H7 (cell line): ENCODE data around the gene BSDC1. TPM values are rescaled to one million over a fixed set of nuclear protein-coding genes. Genes with fewer than 3 reads are reported as not detected.

Experiments
- DNase-seq: peaks from one replicate; pipeline ENCODE4 v3.0.0; 2012
- H3K27me3 ChIP-seq: 2 replicates; pipeline ENCODE4 v1.6.0; 2011; ENCODE audit warnings: mild to moderate bottlenecking, low read length; ENCODE audit not compliant: control insufficient read depth, insufficient read depth
- H3K36me3 ChIP-seq: replicated peaks from 2 replicates; pipeline ENCODE4 v1.5.1; 2011; ENCODE audit warnings: low read length; ENCODE audit not compliant: control insufficient read depth, insufficient read depth
- H3K4me3 ChIP-seq: 2 replicates; pipeline ENCODE4 v1.5.1; 2011; ENCODE audit warnings: low read depth, mild to moderate bottlenecking, control low read depth, low read length, moderate library complexity; ENCODE audit not compliant: insufficient read depth
- total RNA-seq: library from RNA; depleted of rRNA; stranded (reverse); fragments of >200 nt; shearing (Covaris generic); gene quantifications from 2 replicates; pipeline ENCODE4 v1.2.3, GENCODE V29; 2014

BSDC1 gene
- total RNA-seq, 1 experiment from 2014 or later, result 91.5 TPM

DNA sequence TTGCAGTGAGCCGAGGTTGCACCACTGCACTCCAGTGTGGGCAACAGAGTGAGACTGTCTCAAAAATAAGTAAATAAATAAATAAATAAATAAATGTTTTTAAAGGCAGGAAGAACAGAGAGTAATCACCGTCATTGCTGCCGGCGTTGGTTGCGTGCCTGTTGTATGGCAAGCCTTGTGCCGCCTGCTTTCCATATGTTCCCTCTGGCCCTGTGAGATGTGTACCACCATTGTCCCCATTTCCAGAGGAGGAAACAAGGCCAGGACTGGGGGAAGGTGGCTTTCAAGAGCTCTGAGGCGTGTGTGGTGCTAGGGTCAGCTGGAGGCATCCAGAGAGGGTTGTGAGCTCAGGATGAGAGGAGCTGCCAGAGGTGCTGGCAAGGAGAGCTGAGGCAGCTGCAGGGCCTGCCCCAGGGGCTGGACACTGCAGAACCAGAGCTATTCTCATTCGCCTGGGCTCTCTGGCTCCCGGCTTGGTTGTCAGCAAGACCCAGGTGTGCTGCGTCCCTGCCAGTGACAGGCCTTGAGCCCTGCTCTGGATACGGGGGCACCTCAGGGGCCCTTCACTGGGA, 53.0 kb downstream of the BSDC1 start:
- Histone ChIP-seq H3K27me3 (peaks cover 10% of the 10 kb centered on the region), H3K36me3 (no peaks in the 10 kb centered on the region), H3K4me3 (no peak overlapping the region)
- DNase-seq, result no peak

DNA sequence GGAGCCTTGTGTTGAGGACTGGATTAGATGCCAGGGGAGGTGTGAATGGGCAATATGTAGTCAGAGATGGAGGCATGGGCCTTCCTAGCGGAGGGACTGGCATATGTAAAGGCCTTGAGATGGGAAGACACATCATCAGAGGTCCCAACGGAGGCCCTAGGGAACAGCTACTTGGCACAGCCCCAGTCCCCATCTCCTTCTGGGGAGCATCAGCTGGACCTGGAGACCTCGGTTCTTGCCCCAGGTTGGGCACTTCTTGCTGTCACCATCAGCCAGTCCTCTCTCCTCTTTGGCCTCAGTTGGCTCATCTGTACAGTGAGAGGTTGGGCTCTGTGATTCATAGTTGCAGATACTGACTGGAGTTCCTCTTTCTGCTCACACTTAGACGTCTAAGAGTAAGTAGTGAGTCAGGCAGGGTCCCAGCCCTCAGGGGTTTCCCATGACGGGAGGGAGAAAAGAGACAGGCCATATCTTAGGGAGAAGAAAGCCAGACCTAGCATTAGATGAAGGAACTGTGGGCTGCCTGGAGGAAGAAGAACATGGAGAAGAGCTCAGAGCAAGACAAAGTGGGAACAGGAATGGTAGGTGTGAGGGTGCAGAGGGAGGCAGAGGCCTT, 54.8 kb downstream of the BSDC1 start:
- no peak overlapping the region for H3K4me3 ChIP-seq
- H3K27me3 ChIP-seq, result peaks cover 8% of the 10 kb centered on the region
- H3K36me3 ChIP-seq, result peaks cover 1% of the 10 kb centered on the region
- no peak for DNase-seq

DNA sequence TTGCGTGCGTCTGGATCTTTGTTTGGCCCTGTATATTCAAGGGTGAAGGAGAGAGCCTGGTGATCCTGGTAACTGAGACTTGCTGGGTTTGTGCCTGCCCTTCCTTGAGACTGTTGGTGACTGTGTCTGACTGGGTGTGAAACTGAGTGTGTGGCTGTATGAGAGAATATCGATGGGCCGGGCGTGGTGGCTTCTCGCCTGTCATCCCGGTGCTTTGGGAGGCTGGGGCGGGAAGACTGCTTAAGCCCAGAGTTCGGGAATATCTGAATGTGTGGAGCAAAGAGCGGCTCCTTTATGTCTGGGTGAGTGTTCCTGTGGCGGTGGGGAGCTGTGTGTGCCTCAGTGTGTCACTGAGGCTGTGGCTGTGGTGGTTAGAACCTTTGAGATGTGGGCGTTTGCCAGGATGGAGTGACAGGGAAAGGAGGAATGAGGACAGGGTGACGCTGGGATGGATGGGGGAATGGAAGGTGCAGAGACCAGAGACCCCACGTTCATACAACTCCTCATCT, 55.5 kb downstream of the BSDC1 start:
- H3K4me3 ChIP-seq, result no peak overlapping the region
- no peak for DNase-seq
- peaks cover 8% of the 10 kb centered on the region for H3K27me3 ChIP-seq
- H3K36me3 ChIP-seq, result peaks cover 7% of the 10 kb centered on the region

DNA sequence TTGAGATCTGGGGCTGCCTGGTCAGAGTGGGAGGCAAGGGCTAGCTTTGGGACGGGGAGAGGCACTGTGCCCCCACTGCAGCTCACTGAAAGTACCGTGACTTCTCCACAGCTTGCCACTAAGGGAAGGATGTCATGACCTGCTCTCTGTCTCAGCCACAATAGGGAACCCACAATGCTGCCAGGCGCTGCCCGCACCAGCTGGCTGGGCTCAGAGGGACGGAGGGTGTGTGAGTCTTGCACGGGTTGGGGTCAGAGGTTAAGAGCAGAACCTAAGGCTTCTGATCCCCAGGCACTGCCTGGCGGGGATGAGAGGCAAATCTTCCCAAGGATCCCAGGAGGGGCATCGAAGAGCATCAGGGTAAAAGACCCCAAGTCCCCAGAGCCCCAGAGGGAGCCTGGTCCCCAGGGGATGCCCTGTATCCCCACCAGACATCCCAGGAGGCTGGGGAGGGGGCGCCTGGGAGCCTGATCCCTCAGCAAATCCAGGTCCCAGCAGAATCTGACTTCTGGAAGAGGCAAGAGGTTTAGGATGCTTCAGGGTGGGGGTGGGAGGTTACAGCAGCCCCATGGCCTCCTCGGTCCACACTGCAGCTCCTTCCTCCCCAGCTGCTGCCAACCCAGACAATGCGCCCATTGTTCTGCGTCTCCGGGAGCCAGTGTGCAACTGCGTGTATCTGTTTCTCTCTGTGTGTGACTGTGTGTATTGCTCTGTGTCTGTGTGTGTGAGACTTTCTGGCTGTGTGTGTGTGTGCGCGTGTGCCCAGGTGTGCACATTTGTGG, 56.2 kb downstream of the BSDC1 start:
- Histone ChIP-seq H3K27me3 (peaks cover 8% of the 10 kb centered on the region), H3K4me3 (no peak overlapping the region), H3K36me3 (peaks cover 12% of the 10 kb centered on the region)
- peak; percentile 50 for DNase-seq

DNA sequence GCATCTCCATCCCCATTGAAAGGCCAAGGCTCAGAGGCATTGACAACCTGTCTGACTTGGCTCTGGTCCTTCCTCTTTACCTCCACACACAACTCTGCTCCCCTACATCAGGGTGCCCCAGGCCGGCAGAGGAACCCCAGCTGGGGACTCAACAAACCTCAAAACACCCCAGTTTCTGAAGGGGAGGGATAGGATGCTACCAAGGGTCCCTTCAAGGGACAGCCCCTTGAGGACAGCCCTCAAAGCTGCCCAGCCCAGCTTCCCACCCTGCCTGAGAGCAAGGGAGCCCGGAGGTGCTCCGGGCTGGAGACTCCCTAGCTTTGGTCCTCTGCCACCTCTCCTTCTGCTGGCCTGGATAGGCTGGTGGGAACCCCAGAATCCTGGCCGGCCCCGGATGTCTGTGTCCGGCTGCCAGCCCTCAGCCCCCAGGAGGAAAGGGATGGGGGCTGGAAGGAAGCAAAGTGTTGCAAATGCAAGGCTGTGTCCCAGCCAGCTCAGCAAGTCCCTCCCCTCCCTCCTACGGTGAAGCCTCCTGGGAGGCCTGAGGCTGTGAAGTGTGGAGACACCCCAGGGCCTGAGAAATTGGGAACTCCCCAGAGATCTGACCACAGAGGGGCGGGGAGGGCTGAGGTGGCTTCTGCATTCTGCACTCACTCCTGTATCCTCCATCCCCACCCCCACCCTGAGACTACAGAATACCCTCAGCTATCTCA, 57.1 kb downstream of the BSDC1 start:
- peak; percentile 52 for DNase-seq
- H3K27me3 ChIP-seq, result peaks cover 8% of the 10 kb centered on the region
- no peak overlapping the region; the same call in 1 of the 2 replicates for H3K4me3 ChIP-seq
- peaks cover 20% of the 10 kb centered on the region for H3K36me3 ChIP-seq

DNA sequence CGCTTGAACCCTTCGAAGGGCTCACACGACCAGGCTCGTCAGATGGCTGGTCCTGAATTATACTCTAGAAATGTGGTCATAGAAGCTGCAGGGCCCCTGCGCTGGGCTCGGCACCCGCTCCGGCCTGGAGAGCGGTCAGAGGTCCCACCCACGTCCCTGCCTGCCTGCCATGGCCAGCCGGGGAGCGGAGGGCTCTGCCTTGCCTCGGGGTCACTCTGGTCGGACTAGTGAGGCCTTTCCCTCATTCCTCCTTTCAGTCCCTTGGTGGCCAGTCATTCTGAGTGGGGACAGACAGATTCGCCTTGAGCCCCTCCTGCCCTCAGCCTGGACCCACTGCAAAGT, 57.7 kb downstream of the BSDC1 start:
- DNase-seq, result no peak
- Histone ChIP-seq H3K4me3 (peak overlapping the region; percentile 94), H3K36me3 (peaks cover 23% of the 10 kb centered on the region), H3K27me3 (peaks cover 8% of the 10 kb centered on the region)

DNA sequence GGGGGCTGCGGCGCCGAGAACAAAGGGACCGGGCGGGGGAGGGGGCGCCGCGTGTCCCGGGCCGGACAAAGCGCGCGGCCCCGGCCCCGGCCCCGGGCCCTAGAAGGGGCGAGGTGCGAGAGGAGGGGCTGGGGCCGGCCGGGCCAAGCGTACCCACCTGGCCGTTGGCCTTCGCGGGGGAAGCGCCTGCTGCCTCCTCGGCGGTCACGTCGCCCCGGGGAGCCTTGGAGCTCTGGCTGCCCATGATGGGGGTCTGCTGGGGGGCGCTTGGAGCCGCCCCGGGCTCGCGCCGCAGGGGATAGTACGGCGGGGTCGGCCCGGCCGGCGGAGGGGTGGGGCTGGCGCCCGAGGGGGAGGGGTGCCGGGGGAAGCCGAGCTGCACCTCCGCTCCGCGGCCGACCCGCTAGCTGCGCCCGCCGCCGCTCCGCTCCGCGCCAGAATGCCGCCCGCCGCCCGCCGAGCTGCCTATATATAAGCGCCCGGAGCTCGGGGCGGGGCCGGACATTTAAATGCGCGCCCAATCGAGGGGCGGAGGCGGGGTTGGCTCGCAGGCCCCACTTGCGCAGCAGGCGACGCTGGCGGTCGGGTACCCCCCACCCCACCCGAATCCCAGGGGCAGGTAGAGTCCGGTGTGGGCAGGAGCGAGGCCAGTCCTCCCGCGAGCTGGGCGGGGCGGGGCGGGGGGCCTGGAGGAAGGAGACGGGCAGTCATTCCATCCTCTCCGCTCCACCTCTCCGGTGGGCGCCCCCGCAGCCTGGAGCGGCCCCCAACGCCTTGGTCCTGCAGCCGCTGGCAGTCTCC, 58.3 kb downstream of the BSDC1 start, which contains the start of gene MARCKSL1:
Gene MARCKSL1, minus strand, starts transcription at position 444 of the 801 bp plus-strand sequence. Its CDS starts 200 bp downstream, at position 244.
- H3K4me3 ChIP-seq, result peak within 1 kb of the TSS; percentile 94
- peaks cover 27% of the 10 kb centered on the region for H3K36me3 ChIP-seq
- H3K27me3 ChIP-seq, result peaks cover 8% of the 10 kb centered on the region
- peak; percentile 96 for DNase-seq

DNA sequence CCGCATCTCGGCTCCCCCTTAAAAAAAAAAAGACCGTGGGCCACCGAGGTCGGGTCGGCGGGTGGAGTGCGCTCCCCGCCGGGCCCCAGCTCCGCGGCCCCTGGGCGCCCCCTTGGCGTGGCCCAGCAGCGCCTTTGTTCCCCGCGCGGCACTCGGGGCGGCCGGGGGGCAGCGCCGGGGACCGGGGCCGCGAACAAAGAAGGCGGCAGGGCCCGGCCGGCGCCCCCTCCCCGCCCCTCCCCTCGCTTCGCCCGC, 58.8 kb downstream of the BSDC1 start:
- DNase-seq, result peak; percentile 86
- Histone ChIP-seq H3K4me3 (peak overlapping the region; percentile 94), H3K36me3 (peaks cover 28% of the 10 kb centered on the region), H3K27me3 (peaks cover 8% of the 10 kb centered on the region)

DNA sequence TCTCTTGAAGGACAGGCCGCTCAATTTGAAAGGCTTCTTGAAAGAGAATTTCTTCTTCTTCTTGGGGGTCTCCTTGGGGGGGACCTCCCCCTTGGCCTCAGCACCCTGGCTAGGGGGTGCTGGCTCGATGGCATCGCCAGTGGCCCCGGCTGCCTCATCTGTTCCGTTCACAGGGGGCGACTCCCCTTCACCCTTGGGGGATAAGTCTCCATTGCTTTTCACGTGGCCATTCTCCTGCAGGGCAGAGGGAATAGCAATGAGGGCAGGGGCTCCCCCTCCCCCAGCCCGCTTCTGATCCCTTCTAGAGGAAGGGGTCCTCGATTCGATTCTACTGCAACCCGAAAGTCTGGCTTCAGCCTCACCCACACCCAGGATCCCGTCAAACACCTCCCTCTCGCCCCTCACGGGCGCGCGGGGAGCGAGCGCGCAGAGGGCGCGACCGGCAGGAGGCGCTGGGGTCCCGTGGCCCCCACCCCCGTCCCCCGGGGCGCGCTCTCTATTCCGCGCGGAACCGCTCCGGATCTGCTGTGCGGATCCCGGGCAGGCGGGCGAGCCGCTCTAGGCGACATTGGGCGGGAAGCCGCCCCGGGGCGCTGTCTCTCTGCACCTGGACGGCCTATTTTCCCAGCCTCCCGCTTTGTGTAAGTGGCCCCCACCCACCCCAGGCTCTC, 59.2 kb downstream of the BSDC1 start:
- Histone ChIP-seq H3K27me3 (peaks cover 8% of the 10 kb centered on the region), H3K4me3 (peak overlapping the region; percentile 94), H3K36me3 (peaks cover 32% of the 10 kb centered on the region)
- peak; percentile 87 for DNase-seq

DNA sequence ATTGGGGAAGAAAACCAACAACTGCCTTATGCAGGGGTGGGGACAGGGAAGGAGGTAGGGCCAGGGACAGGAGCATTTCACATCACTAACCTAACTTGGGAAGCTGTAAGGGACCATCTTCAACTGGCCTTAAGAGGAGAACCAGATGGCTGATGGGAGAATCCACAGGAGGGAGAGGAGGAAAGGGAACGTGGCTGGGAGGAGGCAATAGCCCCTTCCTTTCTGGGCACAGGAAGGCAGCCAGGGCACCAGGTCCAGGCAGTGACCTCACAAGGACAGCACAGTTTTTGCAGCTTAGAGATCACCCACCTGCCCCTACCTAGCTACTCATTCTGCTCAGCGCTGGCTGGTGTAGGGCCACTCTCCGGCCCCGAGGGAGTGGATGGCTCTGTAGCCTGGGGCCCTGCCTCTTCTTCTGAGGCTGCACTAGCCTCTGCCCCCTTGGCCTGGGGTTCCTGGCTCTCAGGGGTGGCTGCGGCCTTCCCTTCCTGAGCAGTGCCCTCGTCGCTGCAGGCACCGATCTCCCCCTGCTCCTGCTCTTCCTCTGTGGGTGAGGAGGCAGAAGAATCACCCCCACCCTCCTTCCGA, 59.9 kb downstream of the BSDC1 start:
- H3K27me3 ChIP-seq, result peaks cover 8% of the 10 kb centered on the region
- peak; percentile 59 for DNase-seq
- H3K4me3 ChIP-seq, result peak overlapping the region; percentile 94
- peaks cover 38% of the 10 kb centered on the region for H3K36me3 ChIP-seq

DNA sequence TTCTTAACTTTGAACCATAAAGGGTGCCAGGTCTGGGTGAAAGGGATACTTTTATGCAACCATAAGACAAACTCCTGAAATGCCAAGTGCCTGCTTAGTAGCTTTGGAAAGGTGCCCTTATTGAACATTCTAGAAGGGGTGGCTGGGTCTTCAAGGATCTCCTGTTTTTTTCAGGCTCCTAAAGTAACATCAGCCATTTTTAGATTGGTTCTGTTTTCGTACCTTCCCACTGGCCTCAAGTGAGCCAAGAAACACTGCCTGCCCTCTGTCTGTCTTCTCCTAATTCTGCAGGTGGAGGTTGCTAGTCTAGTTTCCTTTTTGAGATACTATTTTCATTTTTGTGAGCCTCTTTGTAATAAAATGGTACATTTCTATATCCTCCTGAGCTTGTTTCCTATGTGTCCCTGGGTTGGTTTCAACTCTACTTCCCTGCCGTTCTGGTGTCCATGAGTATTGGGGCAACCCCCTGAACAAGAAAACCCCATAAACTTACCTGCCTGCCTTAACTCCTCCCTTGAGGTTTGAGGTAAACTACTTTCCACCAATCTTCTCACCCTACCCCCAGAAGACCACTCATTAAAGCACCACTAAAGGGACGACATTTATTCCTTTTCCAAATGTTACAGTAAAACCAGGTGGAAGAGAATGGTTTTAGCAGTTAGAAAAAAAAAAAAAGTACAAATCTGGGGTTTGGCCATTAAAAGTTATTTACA, 60.8 kb downstream of the BSDC1 start:
- Histone ChIP-seq H3K27me3 (peaks cover 8% of the 10 kb centered on the region), H3K36me3 (peaks cover 44% of the 10 kb centered on the region), H3K4me3 (no peak overlapping the region)
- no peak for DNase-seq

DNA sequence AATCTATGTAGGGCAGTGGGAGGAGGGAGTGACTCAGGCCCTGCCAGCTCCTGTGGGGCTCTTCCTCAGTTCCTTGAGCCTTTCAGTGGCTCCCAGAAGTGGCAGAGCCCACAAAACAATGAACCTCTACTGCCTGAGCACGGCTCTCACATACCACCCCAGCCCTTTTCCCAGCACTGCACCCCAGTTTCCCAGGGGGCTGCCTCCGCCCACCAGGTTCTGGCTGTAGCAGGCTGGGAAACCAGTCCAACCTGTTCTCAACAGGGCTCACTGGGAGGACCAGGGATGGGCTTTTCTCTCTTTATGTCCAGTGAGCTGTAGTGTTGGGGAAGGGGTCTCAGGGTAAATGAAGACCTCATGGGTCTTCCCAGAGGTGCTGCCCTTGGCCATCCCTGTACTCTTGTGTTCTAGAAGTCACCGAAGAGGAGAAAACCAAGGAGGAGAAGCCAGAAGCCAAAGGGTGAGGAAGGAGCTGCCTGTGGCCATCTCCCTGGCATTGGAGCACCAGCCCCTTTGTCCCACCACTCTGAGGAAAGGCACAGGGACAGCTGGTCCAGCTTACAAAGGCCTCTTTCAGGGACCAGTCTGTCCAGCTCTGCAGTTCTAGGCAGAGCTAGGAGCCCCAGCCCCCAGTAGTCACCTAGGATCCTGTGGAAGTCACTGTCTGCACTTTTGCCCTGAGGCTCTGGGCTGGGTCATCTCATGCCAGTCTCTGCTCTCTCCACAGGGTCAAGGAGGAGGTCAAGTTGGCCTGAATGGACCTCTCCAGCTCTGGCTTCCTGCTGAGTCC, 61.8 kb downstream of the BSDC1 start:
- Histone ChIP-seq H3K4me3 (no peak overlapping the region), H3K36me3 (peaks cover 50% of the 10 kb centered on the region), H3K27me3 (peaks cover 8% of the 10 kb centered on the region)
- DNase-seq, result no peak
